ENCODE results near the gene GXYLT2. TPM values are rescaled to one million over a fixed set of nuclear protein-coding genes. Genes with fewer than 3 reads are reported as not detected.
A peak's percentile ranks its signal among the peaks of the same experiment; 100 is the strongest.

Gene GXYLT2
- total and polyA plus RNA-seq, 8 donors = 0.40 to 27.0 (median 1.4) TPM

GRCh38 chr3:72996121-72996472, 108.3 kb downstream of the GXYLT2 start:
- peak overlapping the region; percentile 75 to 87 (median 86) for H3K4me3 ChIP-seq
- intact Hi-C loops (cut with DNase I; ENCODE audit: low total_unique reads) = loop anchor here (5.0 kb wide), 1 partner anchor 149 kb away; the partner anchor contains the start of gene SHQ1
- WGBS, 5 donors = 71 to 86% (median 80%) methylated on average over 20 of the region's 20 CpGs

GRCh38 chr3:72996473-72997333, 108.9 kb downstream of the GXYLT2 start, which contains the start of gene PPP4R2:
TSS of gene PPP4R2 (plus strand) at chr3:72996811. CDS start at chr3:72997038, 227 bp downstream.
- H3K36me3 ChIP-seq = peaks cover 0 to 9% (median 6%) of the 10 kb centered on the region in 4 donors
- peak within 1 kb of the TSS; percentile 97 to 99 (median 99) for H3K27ac ChIP-seq
- TF ChIP-seq POLR2AphosphoS5 (IDR thresholded peaks at IDR 0.05) = peak; percentile 89 to 97 (median 97)
- TF ChIP-seq POLR2A (IDR thresholded peaks at IDR 0.05) = peak in 1 of 4 donors; percentile 73
- TF ChIP-seq EP300 (IDR thresholded peaks at IDR 0.05) = no peak
- H3K27me3 ChIP-seq = no peaks in the 10 kb centered on the region
- peak; percentile 90 to 97 for DNase-seq
- 1 to 2% (median 2%) methylated on average over 39 to 72 of the region's 75 CpGs for WGBS, 5 donors
- peaks cover 30 to 49% (median 44%) of the 10 kb centered on the region in 4 donors for H3K4me1 ChIP-seq
- no peaks in the 10 kb centered on the region for H3K9me3 ChIP-seq
- peak within 1 kb of the TSS; percentile 75 to 87 (median 86) for H3K4me3 ChIP-seq
- intact Hi-C loops (cut with DNase I; ENCODE audit: low total_unique reads) = loop anchor here (5.0 kb wide), 1 partner anchor 149 kb away; the partner anchor contains the start of gene SHQ1

More at GRCh38 chr3:72996121-72996472, 108.3 kb downstream of the GXYLT2 start:
- TF ChIP-seq EP300 (IDR thresholded peaks at IDR 0.05) (no peak), POLR2AphosphoS5 (IDR thresholded peaks at IDR 0.05) (no peak), POLR2A (IDR thresholded peaks at IDR 0.05) (no peak), CTCF (IDR thresholded peaks at IDR 0.05) (no peak)
- Histone ChIP-seq H3K36me3 (peaks cover 0 to 3% (median under 1%) of the 10 kb centered on the region in 4 donors), H3K27ac (peak overlapping the region; percentile 97 to 99 (median 99)), H3K9me3 (no peaks in the 10 kb centered on the region), H3K4me1 (peaks cover 27 to 43% (median 39%) of the 10 kb centered on the region in 4 donors), H3K27me3 (no peaks in the 10 kb centered on the region)
- DNase-seq = no peak

GRCh38 chr3:72997421-72997961, 109.6 kb downstream of the GXYLT2 start:
- peaks cover 30 to 57% (median 52%) of the 10 kb centered on the region in 4 donors for H3K4me1 ChIP-seq
- WGBS, 5 donors = 0 to 1% (median 0%) methylated on average over 16 of the region's 16 CpGs

GRCh38 chr3:72998466-72998865, 110.6 kb downstream of the GXYLT2 start:
- peak in 1 of 2 donors; percentile 20 for DNase-seq
- intact Hi-C loops (cut with DNase I; ENCODE audit: low total_unique reads) = loop anchor here (5.0 kb wide), 1 partner anchor 151 kb away; the partner anchor contains the start of gene SHQ1
- H3K27ac ChIP-seq = peak overlapping the region in 3 of 5 donors; percentile 97 to 99 (median 99)
- peak overlapping the region; percentile 75 to 87 (median 86) for H3K4me3 ChIP-seq
- TF ChIP-seq POLR2AphosphoS5 (IDR thresholded peaks at IDR 0.05) (no peak), CTCF (IDR thresholded peaks at IDR 0.05) (no peak), POLR2A (IDR thresholded peaks at IDR 0.05) (no peak), EP300 (IDR thresholded peaks at IDR 0.05) (no peak)
- H3K9me3 ChIP-seq = no peaks in the 10 kb centered on the region
- peaks cover 30 to 67% (median 59%) of the 10 kb centered on the region in 4 donors for H3K4me1 ChIP-seq
- no peaks in the 10 kb centered on the region for H3K27me3 ChIP-seq
- WGBS, 5 donors = 10 to 17% (median 11%) methylated on average over 4 of the region's 4 CpGs
- H3K36me3 ChIP-seq = peaks cover 0 to 24% (median 13%) of the 10 kb centered on the region in 4 donors

More at GRCh38 chr3:72997421-72997961, 109.6 kb downstream of the GXYLT2 start:
- Histone ChIP-seq H3K4me3 (peak overlapping the region; percentile 75 to 87 (median 86)), H3K27me3 (no peaks in the 10 kb centered on the region), H3K27ac (peak overlapping the region; percentile 97 to 99 (median 99)), H3K36me3 (peaks cover 0 to 15% (median 11%) of the 10 kb centered on the region in 4 donors), H3K9me3 (no peaks in the 10 kb centered on the region)
- intact Hi-C loops (cut with DNase I; ENCODE audit: low total_unique reads) = loop anchor here (5.0 kb wide), 1 partner anchor 150 kb away; the partner anchor contains the start of gene SHQ1
- peak in 1 of 2 donors; percentile 81 for DNase-seq
- peak in 2 of 7 experiments; percentile 9 to 38 for TF ChIP-seq CTCF (IDR thresholded peaks at IDR 0.05)
- no peak for TF ChIP-seq POLR2AphosphoS5 (IDR thresholded peaks at IDR 0.05)

All from stomach (tissue), 9 donors.